ENCODE measurements around the gene TMEM132D. TPM values are rescaled to one million over a fixed set of nuclear protein-coding genes. Genes with fewer than 3 reads are reported as not detected.

The TMEM132D gene
- total and polyA plus RNA-seq, 2 of the 8 experiments (the other 6 are each of a cell fraction or from before 2014, with no cell fraction given) = 3.5 to 10.1 TPM

- no peak for TF ChIP-seq TEAD4 (IDR thresholded peaks at IDR 0.05; ENCODE audit: low read depth, low read length)
- TF ChIP-seq EZH2 (IDR thresholded peaks at IDR 0.05; ENCODE audit: low read depth, low read length, severe bottlenecking) = no peak
- TF ChIP-seq CTCF (IDR thresholded peaks at IDR 0.05; ENCODE audit: control extremely low read depth in 1 of 3, insufficient read depth in 1 of 3, low read depth in 1 of 3, low read length in 3 of 3) = no peak
- no peak for TF ChIP-seq ATF2 (IDR thresholded peaks at IDR 0.05; ENCODE audit: low read length)
- no peak for TF ChIP-seq SP4 (IDR thresholded peaks at IDR 0.05; ENCODE audit: low read length)
- TF ChIP-seq CBX8 (IDR thresholded peaks at IDR 0.05; ENCODE audit: borderline replicate concordance, low read depth, low read length) = no peak
- no peak for TF ChIP-seq HDAC2 (IDR thresholded peaks at IDR 0.05; ENCODE audit: borderline replicate concordance in 1 of 2, low read depth in 2 of 2, low read length in 2 of 2)
- no peak for TF ChIP-seq PHF8 (conservative IDR thresholded peaks at IDR 0.05; ENCODE audit: low read depth, low read length)
- TF ChIP-seq SRF (IDR thresholded peaks at IDR 0.05; ENCODE audit: low read depth, low read length) = no peak
Measured at GRCh38 chr12:129428240-129428936, 475.4 kb downstream of the TMEM132D start (continued).

Data from H1 (cell line).